H1 (cell line): ENCODE results near the gene CYP27B1. TPM values are rescaled to one million over a fixed set of nuclear protein-coding genes. Genes with fewer than 3 reads are reported as not detected.

Experiments used
- CTCF ChIA-PET: fragments of 300-600 bp; sonication (Branson Sonifier 250); formaldehyde crosslinking; loops from one replicate; lab custom pipeline; 2021; ENCODE audit not compliant: partially characterized antibody; lab: Charles Lee
- POLR2A ChIA-PET: fragments of 300-600 bp; sonication (Branson Sonifier 250); formaldehyde crosslinking; loops from one replicate; lab custom pipeline; 2021; ENCODE audit warnings: inconsistent platforms; ENCODE audit not compliant: partially characterized antibody; lab: Charles Lee
- DNase-seq, 2 experiments: peaks; one replicate each; pipeline versions ENCODE4 v3.0.0 to v3.0.0-alpha.2; 2010 to 2022; ENCODE audit warnings: low spot score in 2 of 2, low read depth in 1 of 2, mixed read lengths in 1 of 2
- FAIRE-seq: peaks from 2 replicates; lab custom pipeline; 2011; peaks lifted over from hg19 to GRCh38; lab: Jason Lieb, UNC
- H2AFZ ChIP-seq: 2 replicates; pipeline ENCODE4 v1.8.1; 2012; ENCODE audit warnings: low read length, inconsistent platforms
- H2AK5ac ChIP-seq: 2 replicates; pipeline ENCODE4 v1.6.1; 2013; ENCODE audit warnings: low read depth, low read length
- H2BK120ac ChIP-seq: replicated peaks from 2 replicates; pipeline ENCODE3; 2013; ENCODE audit warnings: low read depth, low read length, inconsistent platforms
- H2BK12ac ChIP-seq: 2 replicates; pipeline ENCODE4 v1.6.1; 2013; ENCODE audit warnings: low read depth, low read length
- H2BK15ac ChIP-seq: 2 replicates; pipeline ENCODE4 v1.6.1; 2013; ENCODE audit warnings: low read length
- H2BK20ac ChIP-seq: 2 replicates; pipeline ENCODE4 v1.6.1; 2013; ENCODE audit warnings: low read length
- H2BK5ac ChIP-seq: 2 replicates; pipeline ENCODE4 v1.6.1; 2013; ENCODE audit warnings: low read depth, low read length
- H3K14ac ChIP-seq: 2 replicates; pipeline ENCODE4 v1.6.1; 2013; ENCODE audit warnings: inconsistent platforms; ENCODE audit not compliant: insufficient read length
- H3K18ac ChIP-seq: 2 replicates; pipeline ENCODE4 v1.6.1; 2013; ENCODE audit warnings: low read length; ENCODE audit errors: extremely low read depth
- H3K23ac ChIP-seq: 2 replicates; pipeline ENCODE4 v1.6.1; 2013; ENCODE audit warnings: inconsistent platforms; ENCODE audit not compliant: insufficient read length
- H3K23me2 ChIP-seq: 2 replicates; pipeline ENCODE4 v1.6.1; 2013; ENCODE audit warnings: low read depth, low read length
- H3K27ac ChIP-seq: 2 replicates; pipeline ENCODE4 v1.6.1; 2011; ENCODE audit warnings: low read depth, low read length, inconsistent platforms
- H3K27me3 ChIP-seq, 4 experiments: replicated peaks in 1 of 4; 1 replicate in 1 of 4; 2 replicates in 3 of 4; pipeline versions ENCODE4 v1.6.1 to v1.8.1; 2011 to 2013; ENCODE audit warnings: low read length in 3 of 4, mild to moderate bottlenecking in 3 of 4, inconsistent platforms in 2 of 4, mixed read lengths in 2 of 4, moderate library complexity in 1 of 4; ENCODE audit not compliant: control insufficient read depth in 3 of 4, insufficient read depth in 3 of 4; ENCODE audit errors: extremely low read depth in 1 of 4
- H3K36me3 ChIP-seq, 4 experiments: 2 replicates each; pipeline versions ENCODE4 v1.6.1 to v1.8.1; 2011 to 2013; ENCODE audit warnings: mild to moderate bottlenecking in 4 of 4, low read length in 3 of 4, moderate library complexity in 2 of 4, control low read depth in 1 of 4, inconsistent platforms in 1 of 4; ENCODE audit not compliant: insufficient read depth in 4 of 4, control insufficient read depth in 2 of 4
- H3K4ac ChIP-seq: replicated peaks from 2 replicates; pipeline ENCODE3; 2013; ENCODE audit warnings: low read length, low read depth, mixed read lengths, inconsistent platforms; ENCODE audit not compliant: insufficient read length
- H3K4me1 ChIP-seq, 4 experiments: replicated peaks in 1 of 4; 1 replicate in 1 of 4; 2 replicates in 3 of 4; pipeline versions ENCODE4 v1.6.1 to v1.8.1; 2011 to 2013; ENCODE audit warnings: low read length in 3 of 4, inconsistent platforms in 2 of 4, mixed read lengths in 1 of 4; ENCODE audit not compliant: insufficient read depth in 4 of 4, control insufficient read depth in 3 of 4
- H3K4me2 ChIP-seq, 2 experiments: 2 replicates each; pipeline versions ENCODE4 v1.6.1 to v1.8.1; 2011 to 2013; ENCODE audit warnings: low read depth in 2 of 2, low read length in 2 of 2, control low read depth in 1 of 2, inconsistent platforms in 1 of 2, mild to moderate bottlenecking in 1 of 2; ENCODE audit not compliant: insufficient read depth in 1 of 2
- H3K4me3 ChIP-seq, 4 experiments: fragments of 200-600, 300-600 bp in 1 of 4; sonication (generic), shearing (Covaris generic), sonication (Bioruptor Twin) in 1 of 4; 2 replicates each; pipeline versions ENCODE4 v1.5.1 to v1.8.1; 2011 to 2016; ENCODE audit warnings: low read length in 4 of 4, low read depth in 3 of 4, control low read depth in 2 of 4, inconsistent platforms in 2 of 4, mild to moderate bottlenecking in 2 of 4, mixed read lengths in 1 of 4, moderate library complexity in 1 of 4; ENCODE audit not compliant: insufficient read depth in 2 of 4; ENCODE audit errors: extremely low read depth in 1 of 4
- H3K56ac ChIP-seq: replicated peaks from 2 replicates; pipeline ENCODE3; 2013; ENCODE audit warnings: low read depth, mild to moderate bottlenecking, mixed read lengths, low read length, inconsistent platforms; ENCODE audit not compliant: insufficient read length
- H3K79me1 ChIP-seq: 2 replicates; pipeline ENCODE4 v1.6.1; 2013; ENCODE audit warnings: low read depth, low read length, control low read depth
- H3K79me2 ChIP-seq, 2 experiments: 2 replicates each; pipeline versions ENCODE4 v1.6.1 to v1.8.1; 2012 to 2013; ENCODE audit warnings: low read length in 2 of 2, mild to moderate bottlenecking in 2 of 2, inconsistent platforms in 1 of 2; ENCODE audit not compliant: insufficient read depth in 2 of 2, control insufficient read depth in 1 of 2
- H3K9ac ChIP-seq, 4 experiments: replicated peaks in 1 of 4; 1 replicate in 1 of 4; 2 replicates in 3 of 4; pipeline versions ENCODE4 v1.6.1 to v1.8.1; 2011 to 2013; ENCODE audit warnings: low read depth in 3 of 4, low read length in 3 of 4, control low read depth in 2 of 4, mild to moderate bottlenecking in 2 of 4, moderate library complexity in 2 of 4, inconsistent platforms in 1 of 4; ENCODE audit errors: extremely low read depth in 1 of 4
- H3K9me3 ChIP-seq, 2 experiments: 2 replicates each; pipeline versions ENCODE4 v1.6.1 to v1.8.1; 2012 to 2013; ENCODE audit warnings: mild to moderate bottlenecking in 2 of 2, moderate library complexity in 2 of 2, control low read depth in 1 of 2, inconsistent platforms in 1 of 2, low read depth in 1 of 2, low read length in 1 of 2, mixed read lengths in 1 of 2; ENCODE audit not compliant: insufficient read depth in 2 of 2
- H4K20me1 ChIP-seq, 2 experiments: replicated peaks in 1 of 2; 2 replicates each; pipeline versions ENCODE3 to v1.8.1; 2011 to 2013; ENCODE audit warnings: inconsistent platforms in 2 of 2, low read length in 2 of 2, mild to moderate bottlenecking in 1 of 2; ENCODE audit not compliant: insufficient read depth in 2 of 2, control insufficient read depth in 1 of 2
- H4K5ac ChIP-seq: 2 replicates; pipeline ENCODE4 v1.6.1; 2013; ENCODE audit warnings: low read length, low read depth, mixed read lengths, inconsistent platforms; ENCODE audit not compliant: insufficient read length
- H4K8ac ChIP-seq: 2 replicates; pipeline ENCODE4 v1.8.0; 2013; ENCODE audit warnings: mild to moderate bottlenecking, moderate library complexity, low read length, inconsistent platforms; ENCODE audit not compliant: insufficient read depth; ENCODE audit errors: extremely low read depth
- H4K91ac ChIP-seq: replicated peaks from 2 replicates; pipeline ENCODE3; 2013; ENCODE audit warnings: low read length, mixed read lengths, inconsistent platforms; ENCODE audit not compliant: insufficient read length
- KDM4A ChIP-seq: IDR thresholded peaks from one replicate; pipeline ENCODE4 v1.7.1; 2012; ENCODE audit warnings: low read depth, mild to moderate bottlenecking, moderate library complexity, low read length, inconsistent platforms; ENCODE audit not compliant: severe bottlenecking
- POU5F1 ChIP-seq: IDR thresholded peaks from 2 replicates; pipeline ENCODE4 v1.6.1; 2011; ENCODE audit warnings: low read depth, mild to moderate bottlenecking, low read length, moderate library complexity
- TAF7 ChIP-seq: optimal IDR thresholded peaks from 2 replicates; pipeline ENCODE3; 2011; ENCODE audit warnings: low read depth, mild to moderate bottlenecking, inconsistent platforms, low read length, moderate library complexity, borderline replicate concordance
- USF2 ChIP-seq: IDR thresholded peaks from 2 replicates; pipeline ENCODE4 v1.6.1; 2011; ENCODE audit warnings: low read length, improper control_type of control experiment
- WGBS, 2 experiments: shearing (Covaris generic) in 1 of 2; methylation state at CpG; one replicate each; pipeline versions ENCODE4 v1.1.6 to v1.1.7; 2013 to 2015; ENCODE audit warnings: low lambda C conversion rate in 2 of 2, mixed read lengths in 2 of 2, inconsistent platforms in 1 of 2, low coverage in 1 of 2, missing lambda C conversion rate in 1 of 2; ENCODE audit not compliant: insufficient replicate concordance in 2 of 2, insufficient coverage in 1 of 2, insufficient read length in 1 of 2; ENCODE audit errors: extremely low coverage in 1 of 2, missing lambda C conversion rate in 1 of 2; 5-methylcytosine and 5-hydroxymethylcytosine counted together
- polyA plus RNA-seq, 7 experiments: library from polyadenylated mRNA; depleted of rRNA in 3 of 7; stranded (reverse) in 5 of 7; unstranded in 2 of 7; fragments of >200 nt in 5 of 7; fragments of 200-250 nt in 2 of 7; gene quantifications; 1 replicate in 5 of 7; 2 replicates in 1 of 7; 4 replicates in 1 of 7; pipeline versions ENCODE4 v1.2.1 to v1.2.3, GENCODE V29; 2011 to 2013; ENCODE audit warnings: missing spikeins in 2 of 7, mixed read lengths in 2 of 7
- total RNA-seq: library from RNA; stranded (reverse); fragmentation: NEBNext Ultra II Directional; extraction: Animal tissue kit (Norgen Biotek cat#: 25700); gene quantifications from 2 replicates; pipeline ENCODE4 v1.2.1, GENCODE V29; 2021

Gene CYP27B1
- total and polyA plus RNA-seq, 2 of the 8 experiments (the other 6 are each of a cell fraction or from before 2014, with no cell fraction given) = 2.9 to 3.3 TPM

- no peak overlapping the region for H2BK20ac ChIP-seq
- H3K4me1 ChIP-seq = peaks cover 6 to 29% (median 12%) of the 10 kb centered on the region in 4 experiments; a peak in 6 of 7 replicates
- peaks cover 2% of the 10 kb centered on the region; the same call in 1 of the 2 replicates for H3K23me2 ChIP-seq
- H3K4me3 ChIP-seq = peak overlapping the region; percentile 19 to 76 (median 30)
- no peak overlapping the region for H3K14ac ChIP-seq
- H3K23ac ChIP-seq = no peak overlapping the region
- FAIRE-seq = no peak
- CTCF ChIA-PET = interaction anchor here (0.6 to 11.2 kb wide), 26 partner anchors 8 to 281 kb away, joined by 3 to 149 read pairs (median 5); partner anchors contain the start of genes ARHGEF25, B4GALNT1, CYP27B1 and OS9
- POLR2A ChIA-PET = interaction anchor here (0.7 to 5.2 kb wide), 26 partner anchors 9 to 218 kb away, joined by 3 to 59 read pairs (median 4); partner anchors contain the start of genes ARHGEF25, CDK4, DDIT3 and EEF1AKMT3
- H3K4ac ChIP-seq = peak overlapping the region; percentile 75
- no peak overlapping the region for H3K27ac ChIP-seq
- no peak overlapping the region for H2BK5ac ChIP-seq
- H4K20me1 ChIP-seq = peaks cover 0 to 17% of the 10 kb centered on the region in 2 experiments
- no peak overlapping the region for H3K56ac ChIP-seq
- H3K18ac ChIP-seq = no peak overlapping the region
- no peak overlapping the region for H2AK5ac ChIP-seq
- peak in 1 of 2 experiments; percentile 80 for DNase-seq
- no peak overlapping the region for H4K5ac ChIP-seq
- H3K9ac ChIP-seq = no peak overlapping the region
- H3K79me2 ChIP-seq = no peaks in the 10 kb centered on the region
- H3K9me3 ChIP-seq = no peaks in the 10 kb centered on the region; a peak in 1 of 4 replicates
- peaks cover 50 to 97% (median 90%) of the 10 kb centered on the region in 4 experiments for H3K27me3 ChIP-seq
- H2BK120ac ChIP-seq = no peak overlapping the region
- no peak overlapping the region for H4K8ac ChIP-seq
- H2BK15ac ChIP-seq = peak overlapping the region; percentile 92; the same call in 1 of the 2 replicates
- no peak overlapping the region for H4K91ac ChIP-seq
- H2BK12ac ChIP-seq = peak overlapping the region; percentile 84; the same call in 1 of the 2 replicates
- no peak overlapping the region for H2AFZ ChIP-seq
- 2% methylated on average over 38 of the region's 49 CpGs; no CpG with 5 or more reads in 1 of the 2 experiments for WGBS, 2 experiments
- H3K79me1 ChIP-seq = no peaks in the 10 kb centered on the region
- peak overlapping the region; percentile 79 to 93 for H3K4me2 ChIP-seq
- H3K36me3 ChIP-seq = peaks cover 0 to 6% (median 0%) of the 10 kb centered on the region in 4 experiments; a peak in 1 of 8 replicates
- no peak for TF ChIP-seq USF2
- TF ChIP-seq KDM4A = peak; percentile 44
- TF ChIP-seq POU5F1 = no peak
- no peak for TF ChIP-seq TAF7
Observed at GRCh38 chr12:57735952-57736740, 30.7 kb downstream of the CYP27B1 start.
